Natural killer cell (primary cell): ENCODE data around the gene ATXN1. TPM values are rescaled to one million over a fixed set of nuclear protein-coding genes. Genes with fewer than 3 reads are reported as not detected.

Source experiments
- ATAC-seq, 3 donors: fragments of 150-1000 bp in 2 of 3; fragments of 200-7000 bp in 1 of 3; cut with Tn5 transposase; 1 replicate in 1 of 3; 2 replicates in 2 of 3; pipeline ENCODE4 v1.10.0; 2021; ENCODE audit warnings: mild to moderate bottlenecking in 2 of 3, moderate library complexity in 2 of 3
- DNase-seq, 2 donors: peaks; one replicate each; pipeline versions ENCODE4 v3.0.0 to v3.0.0-alpha.2; 2013 to 2021; ENCODE audit warnings: mixed read lengths in 1 of 2
- H3K27ac ChIP-seq: one replicate; pipeline ENCODE4 v1.5.1; 2013; ENCODE audit warnings: mild to moderate bottlenecking, low read length
- H3K27me3 ChIP-seq: one replicate; pipeline ENCODE4 v1.6.1; 2013; ENCODE audit warnings: low read length; ENCODE audit not compliant: control insufficient read depth, insufficient read depth
- H3K36me3 ChIP-seq: one replicate; pipeline ENCODE4 v1.6.1; 2013; ENCODE audit warnings: low read length; ENCODE audit not compliant: control insufficient read depth, insufficient read depth
- H3K4me1 ChIP-seq: one replicate; pipeline ENCODE4 v1.6.1; 2013; ENCODE audit warnings: low read length; ENCODE audit not compliant: control insufficient read depth, insufficient read depth
- H3K4me3 ChIP-seq: one replicate; pipeline ENCODE4 v1.5.1; 2013; ENCODE audit warnings: low read length
- H3K9me3 ChIP-seq: one replicate; pipeline ENCODE4 v1.6.1; 2013; ENCODE audit warnings: low read length; ENCODE audit not compliant: control insufficient read depth, insufficient read depth
- H3K27ac Mint-ChIP-seq, 2 donors: one replicate each; pipeline ENCODE4 v1.8.0; 2022; ENCODE audit warnings: mild to moderate bottlenecking in 2 of 2, mixed read lengths in 2 of 2, moderate library complexity in 1 of 2
- H3K27me3 Mint-ChIP-seq, 2 donors: one replicate each; pipeline ENCODE4 v1.8.0; 2022; ENCODE audit warnings: low read depth in 2 of 2, mixed read lengths in 2 of 2
- H3K36me3 Mint-ChIP-seq: one replicate; pipeline ENCODE4 v1.8.0; 2022; ENCODE audit warnings: mixed read lengths
- H3K4me1 Mint-ChIP-seq, 2 donors: one replicate each; pipeline ENCODE4 v1.8.0; 2022; ENCODE audit warnings: mixed read lengths in 2 of 2
- H3K4me3 Mint-ChIP-seq: one replicate; pipeline ENCODE4 v1.8.0; 2022; ENCODE audit warnings: mild to moderate bottlenecking, moderate library complexity, mixed read lengths
- H3K9me3 Mint-ChIP-seq, 2 donors: one replicate each; pipeline ENCODE4 v1.8.0; 2022; ENCODE audit warnings: mixed read lengths in 2 of 2
- CTCF ChIP-seq: fragments of 200-600 bp; IDR thresholded peaks from one replicate; pipeline ENCODE4 v1.8.0; 2022; ENCODE audit warnings: antibody characterized with exemption
- WGBS: methylation state at CpG from one replicate; pipeline ENCODE4 v1.1.7; 2013; ENCODE audit warnings: missing lambda C conversion rate; ENCODE audit not compliant: insufficient coverage; 5-methylcytosine and 5-hydroxymethylcytosine counted together
- intact Hi-C: fragments of 100-400 bp; cut with micrococcal nuclease; formaldehyde crosslinking; loops from one replicate; pipeline ENCODE4 v1.14.2; 2022
- total RNA-seq, 4 donors: library from RNA; stranded (reverse); fragments of 120-200 nt in 1 of 4; gene quantifications; one replicate each; pipeline versions ENCODE4 v1.2.3 to v1.2.4, GENCODE V29; 2013 to 2022

ATXN1 gene
- total RNA-seq, 3 donors from 2014 or later (not counting 1 experiment from before 2014, with no cell fraction given) = 90.4 to 120 (median 97.9) TPM

- intact Hi-C loops = loop anchor here (2.0 to 10.0 kb wide), 6 partner anchors 36 to 936 kb away; partner anchors contain the start of gene NUP153
- TF ChIP-seq CTCF = no peak
- peak overlapping the region; percentile 45 for H3K4me3 Mint-ChIP-seq
- Histone ChIP-seq H3K4me1 (peaks cover 23% of the 10 kb centered on the region), H3K27me3 (no peaks in the 10 kb centered on the region), H3K4me3 (no peak overlapping the region), H3K9me3 (no peaks in the 10 kb centered on the region), H3K27ac (no peak overlapping the region), H3K36me3 (no peaks in the 10 kb centered on the region)
- H3K27me3 Mint-ChIP-seq = no peaks in the 10 kb centered on the region
- peaks cover 58 to 66% of the 10 kb centered on the region in 2 donors for H3K4me1 Mint-ChIP-seq
- DNase-seq (no peak), ATAC-seq (no peak)
- H3K9me3 Mint-ChIP-seq = no peaks in the 10 kb centered on the region
- no peaks in the 10 kb centered on the region for H3K36me3 Mint-ChIP-seq
- 91% methylated on average over 3 of the region's 3 CpGs for WGBS
- peak overlapping the region; percentile 72 to 75 for H3K27ac Mint-ChIP-seq
Measured at GRCh38 chr6:16768477-16768830, 7.2 kb upstream of the ATXN1 start.

DNA sequence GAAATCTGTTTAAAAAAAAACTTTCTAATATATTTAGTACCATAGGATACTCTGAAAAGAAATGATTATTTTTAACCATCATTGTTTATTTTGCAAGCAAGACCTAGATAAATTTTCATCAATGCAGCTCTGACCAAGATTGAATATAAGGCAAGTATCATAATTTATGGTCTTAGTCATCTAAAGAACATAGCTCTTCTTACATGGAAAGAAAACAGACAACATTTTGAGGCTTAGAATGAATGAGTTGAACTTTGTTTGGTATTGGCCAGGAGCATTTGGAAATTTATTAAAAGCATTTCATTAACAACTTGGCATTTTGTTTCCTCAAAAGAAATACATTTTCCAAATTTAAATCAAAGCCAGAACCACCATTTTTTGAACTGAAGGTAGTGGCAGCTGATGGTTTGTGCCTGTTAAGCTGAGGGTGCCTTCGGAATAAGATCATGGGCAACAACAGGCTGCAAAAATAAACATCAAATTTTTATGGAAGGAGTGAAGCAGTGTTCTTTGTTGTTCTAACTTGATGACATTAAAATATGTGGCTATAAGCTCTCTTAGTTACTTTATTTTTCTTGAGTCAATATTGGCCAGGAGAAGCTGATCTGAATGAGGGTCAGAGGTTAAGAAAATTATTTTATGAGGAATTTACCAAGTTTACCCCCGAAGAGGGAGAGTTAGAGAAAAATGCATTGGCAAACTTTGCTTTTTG lies 6.7 kb upstream of the ATXN1 start:
- no peaks in the 10 kb centered on the region for H3K36me3 ChIP-seq
- no peak overlapping the region for H3K4me3 ChIP-seq
- WGBS = 100% methylated on average over 2 of the region's 2 CpGs
- no peak for TF ChIP-seq CTCF
- no peaks in the 10 kb centered on the region for H3K36me3 Mint-ChIP-seq
- H3K27ac Mint-ChIP-seq = peak overlapping the region; percentile 72 to 84
- peaks cover 63 to 70% of the 10 kb centered on the region in 2 donors for H3K4me1 Mint-ChIP-seq
- H3K27me3 ChIP-seq = no peaks in the 10 kb centered on the region
- peaks cover 23% of the 10 kb centered on the region for H3K4me1 ChIP-seq
- no peaks in the 10 kb centered on the region for H3K9me3 ChIP-seq
- ATAC-seq (no peak), DNase-seq (no peak)
- intact Hi-C loops = loop anchor here (2.0 to 10.0 kb wide), 6 partner anchors 36 to 937 kb away; partner anchors contain the start of gene NUP153
- no peak overlapping the region for H3K27ac ChIP-seq
- H3K27me3 Mint-ChIP-seq = no peaks in the 10 kb centered on the region
- H3K4me3 Mint-ChIP-seq = no peak overlapping the region
- no peaks in the 10 kb centered on the region for H3K9me3 Mint-ChIP-seq

DNA sequence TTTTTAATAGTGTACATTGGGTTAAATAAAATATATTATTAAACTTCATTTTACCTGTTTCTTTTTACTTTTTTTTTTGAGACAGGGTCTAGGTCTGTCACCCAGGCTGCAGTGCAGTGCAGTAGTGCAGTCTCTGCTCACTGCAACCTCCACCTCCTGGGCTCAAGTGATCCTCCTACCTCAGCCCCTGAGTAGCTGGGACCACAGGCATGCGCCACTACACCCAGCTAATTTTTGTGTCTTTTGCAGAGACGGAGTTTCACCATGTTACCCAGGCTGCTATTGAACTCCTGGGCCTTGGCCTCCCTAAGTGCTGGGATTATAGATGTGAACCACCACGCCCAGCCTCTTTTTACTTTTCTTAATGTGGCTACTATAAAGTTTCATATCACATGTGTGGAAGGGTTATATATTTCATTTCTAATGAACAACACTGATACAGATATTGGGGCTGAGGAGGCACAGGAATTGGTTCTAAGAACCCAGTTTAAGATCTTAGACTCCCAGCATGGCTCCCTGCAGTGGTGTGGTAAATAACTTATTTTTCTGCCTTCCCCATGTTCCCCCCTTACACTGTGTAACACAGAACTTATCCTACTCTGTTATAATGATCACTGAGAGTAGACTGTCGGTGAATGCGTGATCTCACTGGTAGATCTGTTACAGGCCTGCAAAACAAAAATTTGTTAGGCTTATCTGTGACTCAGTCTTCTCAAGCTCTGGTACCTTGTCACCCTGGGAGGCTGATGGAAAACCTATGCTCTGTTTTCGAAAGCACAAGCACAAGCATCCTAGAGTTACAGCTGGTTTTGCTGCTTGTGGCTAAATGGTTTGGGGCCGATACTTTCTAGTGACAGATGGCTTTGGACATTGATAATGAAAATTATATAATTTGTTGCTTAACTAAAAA lies 5.8 kb upstream of the ATXN1 start:
- peaks cover 30% of the 10 kb centered on the region for H3K4me1 ChIP-seq
- no peaks in the 10 kb centered on the region for H3K36me3 Mint-ChIP-seq
- no peak overlapping the region for H3K27ac ChIP-seq
- H3K4me3 ChIP-seq = no peak overlapping the region
- no peaks in the 10 kb centered on the region for H3K27me3 ChIP-seq
- H3K9me3 ChIP-seq = no peaks in the 10 kb centered on the region
- peaks cover 68 to 76% of the 10 kb centered on the region in 2 donors for H3K4me1 Mint-ChIP-seq
- peak overlapping the region; percentile 72 to 84 for H3K27ac Mint-ChIP-seq
- TF ChIP-seq CTCF = no peak
- intact Hi-C loops = loop anchor here (5.0 to 10.0 kb wide), 5 partner anchors 35 to 938 kb away; partner anchors contain the start of gene NUP153
- no peaks in the 10 kb centered on the region for H3K27me3 Mint-ChIP-seq
- WGBS = 89% methylated on average over 5 of the region's 7 CpGs
- no peaks in the 10 kb centered on the region for H3K9me3 Mint-ChIP-seq
- H3K4me3 Mint-ChIP-seq = no peak overlapping the region
- no peaks in the 10 kb centered on the region for H3K36me3 ChIP-seq
- DNase-seq (no peak), ATAC-seq (no peak)
